SU-DHL-6 (cell line): Measurements from ENCODE around the gene NUMA1.

Experiments
- EZH2phosphoT487 ChIP-seq: fragments of 200-600 bp; sonication (generic), shearing (Covaris generic); conservative IDR thresholded peaks from 2 replicates; pipeline ENCODE4 v1.6.1; 2018; ENCODE audit warnings: mild to moderate bottlenecking, antibody characterized with exemption, low read length, moderate library complexity, mixed read lengths
- TF ChIP-seq, protein P1 (sequence below): fragments of 200-600 bp; sonication (generic); IDR thresholded peaks from one replicate; pipeline ENCODE4 v1.5.1; 2017; ENCODE audit warnings: antibody characterized with exemption, mild to moderate bottlenecking, low read length, moderate library complexity; ENCODE audit not compliant: insufficient read depth, poor library complexity, severe bottlenecking

GRCh38 chr11:72102162-72102561, 21.8 kb upstream of the NUMA1 start:
- TF ChIP-seq, protein P1, sequence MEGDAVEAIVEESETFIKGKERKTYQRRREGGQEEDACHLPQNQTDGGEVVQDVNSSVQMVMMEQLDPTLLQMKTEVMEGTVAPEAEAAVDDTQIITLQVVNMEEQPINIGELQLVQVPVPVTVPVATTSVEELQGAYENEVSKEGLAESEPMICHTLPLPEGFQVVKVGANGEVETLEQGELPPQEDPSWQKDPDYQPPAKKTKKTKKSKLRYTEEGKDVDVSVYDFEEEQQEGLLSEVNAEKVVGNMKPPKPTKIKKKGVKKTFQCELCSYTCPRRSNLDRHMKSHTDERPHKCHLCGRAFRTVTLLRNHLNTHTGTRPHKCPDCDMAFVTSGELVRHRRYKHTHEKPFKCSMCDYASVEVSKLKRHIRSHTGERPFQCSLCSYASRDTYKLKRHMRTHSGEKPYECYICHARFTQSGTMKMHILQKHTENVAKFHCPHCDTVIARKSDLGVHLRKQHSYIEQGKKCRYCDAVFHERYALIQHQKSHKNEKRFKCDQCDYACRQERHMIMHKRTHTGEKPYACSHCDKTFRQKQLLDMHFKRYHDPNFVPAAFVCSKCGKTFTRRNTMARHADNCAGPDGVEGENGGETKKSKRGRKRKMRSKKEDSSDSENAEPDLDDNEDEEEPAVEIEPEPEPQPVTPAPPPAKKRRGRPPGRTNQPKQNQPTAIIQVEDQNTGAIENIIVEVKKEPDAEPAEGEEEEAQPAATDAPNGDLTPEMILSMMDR = no peak
- no peak for TF ChIP-seq EZH2phosphoT487
